Progenitor cell of endocrine pancreas (in vitro differentiated cells): ENCODE data around the gene STK40. TPM values are rescaled to one million over a fixed set of nuclear protein-coding genes. Genes with fewer than 3 reads are reported as not detected.
A peak's percentile ranks its signal among the peaks of the same experiment; 100 is the strongest.

Source experiments
- DNase-seq: peaks from one replicate; pipeline ENCODE4 v3.0.0; 2021; ENCODE audit warnings: low spot score; ENCODE audit not compliant: unreplicated experiment
- H3K27ac Mint-ChIP-seq: 2 replicates; pipeline ENCODE4 v1.8.0; 2021; ENCODE audit warnings: mild to moderate bottlenecking, moderate library complexity, mixed read lengths
- H3K27me3 Mint-ChIP-seq: 2 replicates; pipeline ENCODE4 v1.8.0; 2021; ENCODE audit warnings: mixed read lengths
- H3K36me3 Mint-ChIP-seq: 2 replicates; pipeline ENCODE4 v1.8.0; 2022; ENCODE audit warnings: mixed read lengths; ENCODE audit not compliant: insufficient read depth
- H3K4me1 Mint-ChIP-seq: 2 replicates; pipeline ENCODE4 v1.8.0; 2021; ENCODE audit warnings: low read depth, mixed read lengths
- H3K4me3 Mint-ChIP-seq: 2 replicates; pipeline ENCODE4 v1.8.0; 2021; ENCODE audit warnings: low read depth, mild to moderate bottlenecking, moderate library complexity, mixed read lengths
- H3K9me3 Mint-ChIP-seq: 2 replicates; pipeline ENCODE4 v1.8.0; 2021; ENCODE audit warnings: low read depth, mixed read lengths
- CTCF ChIP-seq: fragments of 200-600 bp; sonication (generic); IDR thresholded peaks from one replicate; pipeline ENCODE4 v1.5.0; 2021; ENCODE audit warnings: antibody characterized with exemption, mild to moderate bottlenecking; ENCODE audit not compliant: unreplicated experiment
- total RNA-seq: library from RNA; stranded (reverse); gene quantifications from 2 replicates; pipeline ENCODE4 v1.2.1, GENCODE V29; 2021

STK40 gene
- total RNA-seq, 1 donor from 2014 or later: 34.6 TPM

GRCh38 chr1:36304970-36305914 is 80.5 kb downstream of the STK40 start:
- Mint-ChIP-seq H3K27me3 (peaks cover 3% of the 10 kb centered on the region), H3K4me1 (peaks cover 5% of the 10 kb centered on the region), H3K36me3 (peaks cover 19% of the 10 kb centered on the region), H3K9me3 (no peaks in the 10 kb centered on the region), H3K4me3 (peak overlapping the region; percentile 77), H3K27ac (peak overlapping the region; percentile 90)
- no peak for TF ChIP-seq CTCF
- no peak for DNase-seq

- peaks cover 3% of the 10 kb centered on the region for H3K27me3 Mint-ChIP-seq
- no peak for TF ChIP-seq CTCF
- H3K9me3 Mint-ChIP-seq: no peaks in the 10 kb centered on the region
- peaks cover 22% of the 10 kb centered on the region for H3K36me3 Mint-ChIP-seq
- H3K4me3 Mint-ChIP-seq: no peak overlapping the region
- H3K27ac Mint-ChIP-seq: no peak overlapping the region
- DNase-seq: no peak
- H3K4me1 Mint-ChIP-seq: peaks cover 5% of the 10 kb centered on the region
Measured at GRCh38 chr1:36304521-36304920, 81.2 kb downstream of the STK40 start.

GRCh38 chr1:36303650-36304360 is 81.9 kb downstream of the STK40 start:
- Mint-ChIP-seq H3K36me3 (peaks cover 20% of the 10 kb centered on the region), H3K4me1 (peaks cover 5% of the 10 kb centered on the region), H3K27me3 (peaks cover 3% of the 10 kb centered on the region), H3K4me3 (no peak overlapping the region), H3K9me3 (no peaks in the 10 kb centered on the region), H3K27ac (no peak overlapping the region)
- no peak for DNase-seq
- no peak for TF ChIP-seq CTCF

- no peak for TF ChIP-seq CTCF
- no peak for DNase-seq
- H3K27ac Mint-ChIP-seq: no peak overlapping the region
- H3K4me3 Mint-ChIP-seq: no peak overlapping the region
- peaks cover 3% of the 10 kb centered on the region for H3K27me3 Mint-ChIP-seq
- peaks cover 5% of the 10 kb centered on the region for H3K4me1 Mint-ChIP-seq
- no peaks in the 10 kb centered on the region for H3K9me3 Mint-ChIP-seq
- H3K36me3 Mint-ChIP-seq: peaks cover 20% of the 10 kb centered on the region
Measured at GRCh38 chr1:36303244-36303643, 82.5 kb downstream of the STK40 start.

- no peak for TF ChIP-seq CTCF
- DNase-seq: no peak
- H3K4me1 Mint-ChIP-seq: peaks cover 3% of the 10 kb centered on the region
- H3K27ac Mint-ChIP-seq: no peak overlapping the region
- H3K9me3 Mint-ChIP-seq: no peaks in the 10 kb centered on the region
- H3K4me3 Mint-ChIP-seq: no peak overlapping the region
- peaks cover 25% of the 10 kb centered on the region for H3K36me3 Mint-ChIP-seq
- H3K27me3 Mint-ChIP-seq: no peaks in the 10 kb centered on the region
Measured at GRCh38 chr1:36301220-36301619, 84.5 kb downstream of the STK40 start.
